PC-3 (cell line): Measurements from ENCODE around the gene MYH14. TPM values are rescaled to one million over a fixed set of nuclear protein-coding genes. Genes with fewer than 3 reads are reported as not detected.
A peak's percentile ranks its signal among the peaks of the same experiment; 100 is the strongest.

Experiments used
- ATAC-seq: fragments of 200-7000 bp; cut with Tn5 transposase; 2 replicates; pipeline ENCODE4 v1.9.1; 2020; ENCODE audit warnings: mild to moderate bottlenecking, moderate library complexity
- BruUV-seq: library from RNA; stranded (reverse); fragments of 400-500 nt; replicated peaks from 2 replicates; lab custom pipeline; 2021; lab: Mats Ljungman, UMichigan
- CTCF ChIA-PET: fragments of 300-600 bp; sonication (Branson Sonifier 250); formaldehyde crosslinking; loops from one replicate; lab custom pipeline; 2022; ENCODE audit warnings: antibody characterized with exemption; lab: Charles Lee
- POLR2A ChIA-PET: fragments of 300-600 bp; sonication (Branson Sonifier 250); formaldehyde crosslinking; loops from one replicate; lab custom pipeline; 2022; ENCODE audit warnings: antibody characterized with exemption; ENCODE audit not compliant: unreplicated experiment; lab: Charles Lee
- DNase-seq: peaks from one replicate; pipeline ENCODE4 v3.0.0-alpha.2; 2015
- H2AFZ ChIP-seq: fragments of 300-600 bp; sonication (generic); 2 replicates; pipeline ENCODE4 v1.6.0; 2016; ENCODE audit warnings: antibody characterized with exemption, low read length
- H3F3A ChIP-seq: fragments of 300-600 bp; sonication (generic); one replicate; pipeline ENCODE4 v1.6.0; 2017; ENCODE audit warnings: antibody characterized with exemption, low read length, control low read depth, mild to moderate bottlenecking; ENCODE audit not compliant: unreplicated experiment
- H3K27ac ChIP-seq: fragments of 300-600 bp; sonication (generic); 2 replicates; pipeline ENCODE4 v1.5.1; 2016; ENCODE audit warnings: mild to moderate bottlenecking, low read length
- H3K27me3 ChIP-seq: fragments of 300-600 bp; sonication (generic); 2 replicates; pipeline ENCODE4 v1.6.1; 2016; ENCODE audit warnings: low read length, mixed read lengths
- H3K36me3 ChIP-seq: fragments of 300-600 bp; sonication (generic); 2 replicates; pipeline ENCODE4 v1.6.1; 2016; ENCODE audit warnings: low read depth, mixed run types, low read length, mixed read lengths
- H3K4me1 ChIP-seq: fragments of 300-600 bp; sonication (generic); 2 replicates; pipeline ENCODE4 v1.5.1; 2016; ENCODE audit warnings: low read length; ENCODE audit not compliant: insufficient read depth
- H3K4me2 ChIP-seq: fragments of 300-600 bp; sonication (generic); 2 replicates; pipeline ENCODE4 v1.6.0; 2016; ENCODE audit warnings: low read length
- H3K4me3 ChIP-seq: fragments of 300-600 bp; sonication (generic); 2 replicates; pipeline ENCODE4 v1.5.1; 2016; ENCODE audit warnings: mild to moderate bottlenecking, low read length, mixed read lengths
- H3K79me2 ChIP-seq: fragments of 300-600 bp; sonication (generic); 2 replicates; pipeline ENCODE4 v1.6.1; 2017; ENCODE audit warnings: low read length, mixed read lengths
- H3K9ac ChIP-seq: fragments of 300-600 bp; sonication (generic); 2 replicates; pipeline ENCODE4 v1.6.0; 2016; ENCODE audit warnings: mild to moderate bottlenecking, low read length
- H3K9me2 ChIP-seq: fragments of 300-600 bp; sonication (generic); replicated peaks from 2 replicates; pipeline ENCODE4 v1.6.1; 2016; ENCODE audit warnings: mixed run types, low read length, mixed read lengths
- H3K9me3 ChIP-seq: fragments of 300-600 bp; sonication (generic); 2 replicates; pipeline ENCODE4 v1.6.1; 2016; ENCODE audit warnings: low read length, mixed read lengths
- H4K20me1 ChIP-seq: fragments of 300-600 bp; sonication (generic); 2 replicates; pipeline ENCODE4 v1.6.1; 2016; ENCODE audit warnings: low read length, mixed read lengths
- EZH2 ChIP-seq: fragments of 300-600 bp; sonication (generic); IDR thresholded peaks from one replicate; pipeline ENCODE4 v1.6.1; 2017; ENCODE audit warnings: antibody characterized with exemption, mild to moderate bottlenecking, low read length; ENCODE audit not compliant: unreplicated experiment
- EZH2phosphoT487 ChIP-seq: fragments of 300-600 bp; sonication (generic); IDR thresholded peaks from 2 replicates; pipeline ENCODE4 v1.6.1; 2018; ENCODE audit warnings: mild to moderate bottlenecking, antibody characterized with exemption, low read length, borderline replicate concordance
- intact Hi-C: fragments of 100-400 bp; cut with micrococcal nuclease; formaldehyde crosslinking; loops from 2 replicates; pipeline ENCODE4 v1.9.0; 2023
- total RNA-seq: library from RNA; depleted of rRNA; stranded (reverse); fragments of >200 nt; gene quantifications from 2 replicates; pipeline ENCODE4 v1.2.3, GENCODE V29; 2014
- TF ChIP-seq, protein P1 (sequence below): fragments of 300-600 bp; sonication (generic); conservative IDR thresholded peaks from 2 replicates; pipeline ENCODE4 v1.5.1; 2017; ENCODE audit warnings: antibody characterized with exemption, low read depth, mild to moderate bottlenecking, low read length

MYH14 gene
- total RNA-seq, 1 experiment from 2014 or later: 20.2 TPM

DNA sequence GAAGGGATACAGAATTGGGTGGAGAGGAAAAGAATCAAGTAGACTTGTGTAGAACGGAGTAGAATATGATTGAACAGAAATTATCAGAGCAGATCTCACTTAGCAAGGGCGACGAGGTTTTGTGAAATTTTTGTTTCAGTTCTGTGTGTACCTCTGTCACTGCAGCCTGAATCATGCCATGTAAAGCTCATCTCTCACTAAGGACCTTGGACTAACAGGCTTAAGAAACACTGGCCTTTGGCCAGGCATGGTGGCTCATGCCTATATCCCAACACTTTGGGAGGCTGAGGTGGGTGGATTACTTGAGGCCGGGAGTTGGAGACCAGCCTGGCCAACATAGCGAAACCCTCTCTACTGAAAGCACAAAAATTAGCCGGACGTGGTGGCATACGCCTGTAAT, 62.6 kb downstream of the MYH14 start:
- BruUV-seq: no TSS peak
- intact Hi-C loops: no loop called here
- Histone ChIP-seq H3K36me3 (peaks cover 8% of the 10 kb centered on the region; the same call in 1 of the 2 replicates), H4K20me1 (no peaks in the 10 kb centered on the region), H3K9ac (no peak overlapping the region), H3K4me3 (no peak overlapping the region), H2AFZ (no peak overlapping the region), H3F3A (no peaks in the 10 kb centered on the region), H3K79me2 (no peaks in the 10 kb centered on the region), H3K27me3 (no peaks in the 10 kb centered on the region), H3K4me1 (no peaks in the 10 kb centered on the region), H3K4me2 (no peak overlapping the region), H3K9me3 (no peaks in the 10 kb centered on the region), H3K9me2 (no peaks in the 10 kb centered on the region), H3K27ac (no peak overlapping the region)
- POLR2A ChIA-PET: no interaction called here
- no peak for ATAC-seq
- CTCF ChIA-PET: no interaction called here
- TF ChIP-seq EZH2phosphoT487: no peak
- TF ChIP-seq, protein P1, sequence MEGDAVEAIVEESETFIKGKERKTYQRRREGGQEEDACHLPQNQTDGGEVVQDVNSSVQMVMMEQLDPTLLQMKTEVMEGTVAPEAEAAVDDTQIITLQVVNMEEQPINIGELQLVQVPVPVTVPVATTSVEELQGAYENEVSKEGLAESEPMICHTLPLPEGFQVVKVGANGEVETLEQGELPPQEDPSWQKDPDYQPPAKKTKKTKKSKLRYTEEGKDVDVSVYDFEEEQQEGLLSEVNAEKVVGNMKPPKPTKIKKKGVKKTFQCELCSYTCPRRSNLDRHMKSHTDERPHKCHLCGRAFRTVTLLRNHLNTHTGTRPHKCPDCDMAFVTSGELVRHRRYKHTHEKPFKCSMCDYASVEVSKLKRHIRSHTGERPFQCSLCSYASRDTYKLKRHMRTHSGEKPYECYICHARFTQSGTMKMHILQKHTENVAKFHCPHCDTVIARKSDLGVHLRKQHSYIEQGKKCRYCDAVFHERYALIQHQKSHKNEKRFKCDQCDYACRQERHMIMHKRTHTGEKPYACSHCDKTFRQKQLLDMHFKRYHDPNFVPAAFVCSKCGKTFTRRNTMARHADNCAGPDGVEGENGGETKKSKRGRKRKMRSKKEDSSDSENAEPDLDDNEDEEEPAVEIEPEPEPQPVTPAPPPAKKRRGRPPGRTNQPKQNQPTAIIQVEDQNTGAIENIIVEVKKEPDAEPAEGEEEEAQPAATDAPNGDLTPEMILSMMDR: no peak
- no peak for TF ChIP-seq EZH2
- DNase-seq: no peak

DNA sequence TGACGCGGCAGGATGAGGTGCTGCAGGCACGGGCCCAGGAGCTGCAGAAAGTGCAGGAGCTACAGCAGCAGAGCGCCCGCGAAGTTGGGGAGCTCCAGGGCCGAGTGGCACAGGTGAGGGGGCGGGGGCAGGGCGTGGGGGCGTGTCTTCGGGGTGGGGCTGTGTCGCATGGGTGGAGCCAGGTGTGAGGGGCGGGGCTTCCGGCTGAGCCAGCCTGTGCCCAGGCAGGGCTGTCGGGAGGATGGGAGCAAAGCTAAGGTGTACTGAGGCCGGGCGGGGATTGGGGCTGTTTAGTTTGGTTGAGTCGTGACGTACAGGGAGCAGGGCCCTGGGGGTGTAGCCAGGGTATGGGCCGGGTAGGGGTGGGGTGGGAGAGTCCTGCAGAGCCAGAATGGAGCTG, 63.5 kb downstream of the MYH14 start:
- ChIA-PET POLR2A (no interaction called here), CTCF (interaction anchor here (0.6 kb wide), 1 partner anchor 14 kb away, joined by 8 read pairs; no protein-coding TSS in a partner anchor)
- no peaks in the 10 kb centered on the region for H3F3A ChIP-seq
- no peaks in the 10 kb centered on the region for H4K20me1 ChIP-seq
- no peaks in the 10 kb centered on the region for H3K4me1 ChIP-seq
- H3K9ac ChIP-seq: no peak overlapping the region
- H3K9me3 ChIP-seq: no peaks in the 10 kb centered on the region
- BruUV-seq: no TSS peak
- no peaks in the 10 kb centered on the region for H3K9me2 ChIP-seq
- peaks cover 8% of the 10 kb centered on the region; the same call in 1 of the 2 replicates for H3K36me3 ChIP-seq
- intact Hi-C loops: no loop called here
- no peak overlapping the region for H3K27ac ChIP-seq
- H3K4me3 ChIP-seq: no peak overlapping the region
- DNase-seq (peak; percentile 39), ATAC-seq (peak; percentile 84)
- H3K79me2 ChIP-seq: no peaks in the 10 kb centered on the region
- no peak overlapping the region for H2AFZ ChIP-seq
- H3K27me3 ChIP-seq: no peaks in the 10 kb centered on the region
- no peak for TF ChIP-seq EZH2phosphoT487
- no peak for TF ChIP-seq EZH2
- TF ChIP-seq, protein P1: no peak
- H3K4me2 ChIP-seq: no peak overlapping the region

DNA sequence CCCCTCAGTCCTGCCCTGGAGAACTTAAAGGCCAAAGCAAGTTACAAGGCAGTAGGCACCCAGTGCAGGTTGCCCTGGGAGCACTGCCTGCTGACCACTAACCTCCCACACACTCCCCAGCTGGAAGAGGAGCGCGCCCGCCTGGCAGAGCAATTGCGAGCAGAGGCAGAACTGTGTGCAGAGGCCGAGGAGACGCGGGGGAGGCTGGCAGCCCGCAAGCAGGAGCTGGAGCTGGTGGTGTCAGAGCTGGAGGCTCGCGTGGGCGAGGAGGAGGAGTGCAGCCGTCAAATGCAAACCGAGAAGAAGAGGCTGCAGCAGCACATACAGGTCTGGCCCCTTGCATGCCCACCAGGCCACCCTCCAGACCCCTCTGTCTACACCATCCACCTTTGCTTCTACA, 64.6 kb downstream of the MYH14 start:
- Histone ChIP-seq H3K27ac (no peak overlapping the region), H3F3A (no peaks in the 10 kb centered on the region), H2AFZ (no peak overlapping the region), H3K4me3 (no peak overlapping the region), H3K27me3 (no peaks in the 10 kb centered on the region), H3K9me3 (no peaks in the 10 kb centered on the region), H3K79me2 (no peaks in the 10 kb centered on the region), H3K9me2 (no peaks in the 10 kb centered on the region), H3K9ac (no peak overlapping the region), H3K36me3 (peaks cover 8% of the 10 kb centered on the region; the same call in 1 of the 2 replicates), H4K20me1 (no peaks in the 10 kb centered on the region), H3K4me2 (no peak overlapping the region), H3K4me1 (no peaks in the 10 kb centered on the region)
- ChIA-PET POLR2A (no interaction called here), CTCF (no interaction called here)
- ATAC-seq: no peak
- intact Hi-C loops: no loop called here
- DNase-seq: no peak
- no TSS peak for BruUV-seq
- TF ChIP-seq EZH2phosphoT487 (no peak), EZH2 (no peak)
- TF ChIP-seq, protein P1: no peak
